ENCODE measurements around the gene ARSI. TPM values are rescaled to one million over a fixed set of nuclear protein-coding genes. Genes with fewer than 3 reads are reported as not detected.

The ARSI gene
- total and polyA plus RNA-seq, 4 donors: 0.23 to 0.51 (median 0.33) TPM; not detected in 1

DNA sequence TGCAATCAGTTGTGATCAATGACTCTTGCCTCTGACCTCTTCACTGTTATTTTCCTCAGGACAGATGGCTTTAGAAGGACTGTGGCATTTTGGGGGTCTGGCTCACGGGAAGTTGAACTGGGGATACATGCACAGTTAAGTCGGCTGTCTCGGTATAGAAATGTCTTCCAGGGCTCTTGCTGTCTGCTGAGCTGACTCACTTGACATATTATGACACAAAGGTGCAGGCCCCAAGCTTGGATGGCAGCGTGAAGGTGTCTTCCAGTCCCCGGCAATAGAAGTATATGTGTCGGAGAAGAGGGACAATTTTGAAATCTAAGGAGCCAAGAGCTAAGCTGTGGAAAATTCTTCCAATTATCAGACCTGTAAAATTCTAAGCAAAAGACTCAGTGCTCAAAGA, 9.8 kb upstream of the ARSI start:
- no peak for TF ChIP-seq JUND (IDR thresholded peaks at IDR 0.05)
- TF ChIP-seq FOXA1 (IDR thresholded peaks at IDR 0.05): no peak
- no peak for TF ChIP-seq YY1 (IDR thresholded peaks at IDR 0.05)
- no peak for TF ChIP-seq RXRA (IDR thresholded peaks at IDR 0.05)
- no peak for TF ChIP-seq TAF1 (conservative IDR thresholded peaks at IDR 0.05)
- TF ChIP-seq, protein P1, sequence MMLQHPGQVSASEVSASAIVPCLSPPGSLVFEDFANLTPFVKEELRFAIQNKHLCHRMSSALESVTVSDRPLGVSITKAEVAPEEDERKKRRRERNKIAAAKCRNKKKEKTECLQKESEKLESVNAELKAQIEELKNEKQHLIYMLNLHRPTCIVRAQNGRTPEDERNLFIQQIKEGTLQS (IDR thresholded peaks at IDR 0.05): no peak
- no peak for TF ChIP-seq FOXA2 (IDR thresholded peaks at IDR 0.05)
- TF ChIP-seq GABPA (IDR thresholded peaks at IDR 0.05 in 1 of 2, conservative IDR thresholded peaks at IDR 0.05 in 1 of 2): no peak
- TF ChIP-seq, protein P2, sequence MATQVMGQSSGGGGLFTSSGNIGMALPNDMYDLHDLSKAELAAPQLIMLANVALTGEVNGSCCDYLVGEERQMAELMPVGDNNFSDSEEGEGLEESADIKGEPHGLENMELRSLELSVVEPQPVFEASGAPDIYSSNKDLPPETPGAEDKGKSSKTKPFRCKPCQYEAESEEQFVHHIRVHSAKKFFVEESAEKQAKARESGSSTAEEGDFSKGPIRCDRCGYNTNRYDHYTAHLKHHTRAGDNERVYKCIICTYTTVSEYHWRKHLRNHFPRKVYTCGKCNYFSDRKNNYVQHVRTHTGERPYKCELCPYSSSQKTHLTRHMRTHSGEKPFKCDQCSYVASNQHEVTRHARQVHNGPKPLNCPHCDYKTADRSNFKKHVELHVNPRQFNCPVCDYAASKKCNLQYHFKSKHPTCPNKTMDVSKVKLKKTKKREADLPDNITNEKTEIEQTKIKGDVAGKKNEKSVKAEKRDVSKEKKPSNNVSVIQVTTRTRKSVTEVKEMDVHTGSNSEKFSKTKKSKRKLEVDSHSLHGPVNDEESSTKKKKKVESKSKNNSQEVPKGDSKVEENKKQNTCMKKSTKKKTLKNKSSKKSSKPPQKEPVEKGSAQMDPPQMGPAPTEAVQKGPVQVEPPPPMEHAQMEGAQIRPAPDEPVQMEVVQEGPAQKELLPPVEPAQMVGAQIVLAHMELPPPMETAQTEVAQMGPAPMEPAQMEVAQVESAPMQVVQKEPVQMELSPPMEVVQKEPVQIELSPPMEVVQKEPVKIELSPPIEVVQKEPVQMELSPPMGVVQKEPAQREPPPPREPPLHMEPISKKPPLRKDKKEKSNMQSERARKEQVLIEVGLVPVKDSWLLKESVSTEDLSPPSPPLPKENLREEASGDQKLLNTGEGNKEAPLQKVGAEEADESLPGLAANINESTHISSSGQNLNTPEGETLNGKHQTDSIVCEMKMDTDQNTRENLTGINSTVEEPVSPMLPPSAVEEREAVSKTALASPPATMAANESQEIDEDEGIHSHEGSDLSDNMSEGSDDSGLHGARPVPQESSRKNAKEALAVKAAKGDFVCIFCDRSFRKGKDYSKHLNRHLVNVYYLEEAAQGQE (IDR thresholded peaks at IDR 0.05): no peak
- TF ChIP-seq, protein P3, sequence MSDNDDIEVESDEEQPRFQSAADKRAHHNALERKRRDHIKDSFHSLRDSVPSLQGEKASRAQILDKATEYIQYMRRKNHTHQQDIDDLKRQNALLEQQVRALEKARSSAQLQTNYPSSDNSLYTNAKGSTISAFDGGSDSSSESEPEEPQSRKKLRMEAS (IDR thresholded peaks at IDR 0.05): no peak
- no peak for TF ChIP-seq HNF4A (conservative IDR thresholded peaks at IDR 0.05)
- TF ChIP-seq, protein P4, sequence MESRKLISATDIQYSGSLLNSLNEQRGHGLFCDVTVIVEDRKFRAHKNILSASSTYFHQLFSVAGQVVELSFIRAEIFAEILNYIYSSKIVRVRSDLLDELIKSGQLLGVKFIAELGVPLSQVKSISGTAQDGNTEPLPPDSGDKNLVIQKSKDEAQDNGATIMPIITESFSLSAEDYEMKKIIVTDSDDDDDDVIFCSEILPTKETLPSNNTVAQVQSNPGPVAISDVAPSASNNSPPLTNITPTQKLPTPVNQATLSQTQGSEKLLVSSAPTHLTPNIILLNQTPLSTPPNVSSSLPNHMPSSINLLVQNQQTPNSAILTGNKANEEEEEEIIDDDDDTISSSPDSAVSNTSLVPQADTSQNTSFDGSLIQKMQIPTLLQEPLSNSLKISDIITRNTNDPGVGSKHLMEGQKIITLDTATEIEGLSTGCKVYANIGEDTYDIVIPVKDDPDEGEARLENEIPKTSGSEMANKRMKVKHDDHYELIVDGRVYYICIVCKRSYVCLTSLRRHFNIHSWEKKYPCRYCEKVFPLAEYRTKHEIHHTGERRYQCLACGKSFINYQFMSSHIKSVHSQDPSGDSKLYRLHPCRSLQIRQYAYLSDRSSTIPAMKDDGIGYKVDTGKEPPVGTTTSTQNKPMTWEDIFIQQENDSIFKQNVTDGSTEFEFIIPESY (IDR thresholded peaks at IDR 0.05): no peak
- TF ChIP-seq RAD21 (IDR thresholded peaks at IDR 0.05): no peak
- TF ChIP-seq, protein P5, sequence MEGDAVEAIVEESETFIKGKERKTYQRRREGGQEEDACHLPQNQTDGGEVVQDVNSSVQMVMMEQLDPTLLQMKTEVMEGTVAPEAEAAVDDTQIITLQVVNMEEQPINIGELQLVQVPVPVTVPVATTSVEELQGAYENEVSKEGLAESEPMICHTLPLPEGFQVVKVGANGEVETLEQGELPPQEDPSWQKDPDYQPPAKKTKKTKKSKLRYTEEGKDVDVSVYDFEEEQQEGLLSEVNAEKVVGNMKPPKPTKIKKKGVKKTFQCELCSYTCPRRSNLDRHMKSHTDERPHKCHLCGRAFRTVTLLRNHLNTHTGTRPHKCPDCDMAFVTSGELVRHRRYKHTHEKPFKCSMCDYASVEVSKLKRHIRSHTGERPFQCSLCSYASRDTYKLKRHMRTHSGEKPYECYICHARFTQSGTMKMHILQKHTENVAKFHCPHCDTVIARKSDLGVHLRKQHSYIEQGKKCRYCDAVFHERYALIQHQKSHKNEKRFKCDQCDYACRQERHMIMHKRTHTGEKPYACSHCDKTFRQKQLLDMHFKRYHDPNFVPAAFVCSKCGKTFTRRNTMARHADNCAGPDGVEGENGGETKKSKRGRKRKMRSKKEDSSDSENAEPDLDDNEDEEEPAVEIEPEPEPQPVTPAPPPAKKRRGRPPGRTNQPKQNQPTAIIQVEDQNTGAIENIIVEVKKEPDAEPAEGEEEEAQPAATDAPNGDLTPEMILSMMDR (IDR thresholded peaks at IDR 0.05; ENCODE audit: low read depth, low read length, missing input control): no peak
- TF ChIP-seq HNF4G (IDR thresholded peaks at IDR 0.05): no peak
- TF ChIP-seq SP1 (IDR thresholded peaks at IDR 0.05): no peak
- TF ChIP-seq NR2F2 (IDR thresholded peaks at IDR 0.05): no peak
- 95% methylated on average over 6 of the region's 6 CpGs for WGBS
- no peaks in the 10 kb centered on the region for H3K4me1 ChIP-seq (ENCODE audit: control insufficient read depth in 4 of 4, insufficient read depth in 4 of 4, low read length in 3 of 4)
- no peak overlapping the region for H3K27ac ChIP-seq (ENCODE audit: low read depth in 1 of 2, low read length in 2 of 2)
- no peaks in the 10 kb centered on the region for H3K36me3 ChIP-seq (ENCODE audit: control insufficient read depth in 4 of 4, insufficient read depth in 3 of 4, low read depth in 1 of 4, low read length in 3 of 4)
- no peak for DNase-seq (ENCODE audit: low spot score)
- no peaks in the 10 kb centered on the region for H3K9me3 ChIP-seq (ENCODE audit: control insufficient read depth in 4 of 4, low read length in 3 of 4)
- H3K9ac ChIP-seq (ENCODE audit: low read depth in 1 of 2, low read length in 2 of 2): no peak overlapping the region
- no peak overlapping the region for H3K4me3 ChIP-seq (ENCODE audit: low read depth in 1 of 3, low read length in 3 of 3)
- no peaks in the 10 kb centered on the region for H3K27me3 ChIP-seq (ENCODE audit: control insufficient read depth in 4 of 4, insufficient read depth in 4 of 4, low read length in 3 of 4)

All from liver (tissue), 9 donors.